ENCODE results near the gene CYP19A1. TPM values are rescaled to one million over a fixed set of nuclear protein-coding genes. Genes with fewer than 3 reads are reported as not detected.

The CYP19A1 gene
- polyA plus RNA-seq, 1 experiment: not detected

GRCh38 chr15:51237816-51238215 lies 100.6 kb downstream of the CYP19A1 start:
- peaks cover 30% of the 10 kb centered on the region for H3K27me3 ChIP-seq (ENCODE audit: control insufficient read depth, insufficient read depth, low read length)
- no peak overlapping the region for H3K4me3 ChIP-seq (ENCODE audit: low read depth, low read length)
- no peak for TF ChIP-seq CTCF (IDR thresholded peaks at IDR 0.05; ENCODE audit: low read depth, low read length)
- no peak for DNase-seq (ENCODE audit: low read depth, low spot score)
- no peak overlapping the region for H3K27ac ChIP-seq (ENCODE audit: low read depth, low read length)
- no peaks in the 10 kb centered on the region for H3K9me3 ChIP-seq (ENCODE audit: control insufficient read depth, insufficient read depth, low read length)
- ChIA-PET POLR2A (no interaction called here), CTCF (interaction anchor here (0.6 to 1.4 kb wide), 5 partner anchors 8 to 166 kb away, joined by 3 to 9 read pairs (median 4); no protein-coding TSS in a partner anchor)

- Histone ChIP-seq H3K9me3 (ENCODE audit: control insufficient read depth, insufficient read depth, low read length) (no peaks in the 10 kb centered on the region), H3K27me3 (ENCODE audit: control insufficient read depth, insufficient read depth, low read length) (peaks cover 32% of the 10 kb centered on the region), H3K4me3 (ENCODE audit: low read depth, low read length) (no peak overlapping the region), H3K27ac (ENCODE audit: low read depth, low read length) (no peak overlapping the region)
- ChIA-PET POLR2A (no interaction called here), CTCF (interaction anchor here (1.1 to 1.6 kb wide), 2 partner anchors 47 to 146 kb away, joined by 4 read pairs; no protein-coding TSS in a partner anchor)
- TF ChIP-seq CTCF (IDR thresholded peaks at IDR 0.05; ENCODE audit: low read depth, low read length): no peak
- no peak for DNase-seq (ENCODE audit: low read depth, low spot score)
These were observed 104.0 kb downstream of the CYP19A1 start for GRCh38 chr15:51234176-51234927.

- DNase-seq (ENCODE audit: low read depth, low spot score): no peak
- Histone ChIP-seq H3K27ac (ENCODE audit: low read depth, low read length) (no peak overlapping the region), H3K9me3 (ENCODE audit: control insufficient read depth, insufficient read depth, low read length) (no peaks in the 10 kb centered on the region), H3K4me3 (ENCODE audit: low read depth, low read length) (no peak overlapping the region), H3K27me3 (ENCODE audit: control insufficient read depth, insufficient read depth, low read length) (peaks cover 23% of the 10 kb centered on the region)
- no peak for TF ChIP-seq CTCF (IDR thresholded peaks at IDR 0.05; ENCODE audit: low read depth, low read length)
- ChIA-PET CTCF (no interaction called here), POLR2A (no interaction called here)
These were observed 105.8 kb downstream of the CYP19A1 start for GRCh38 chr15:51232581-51232980.

GRCh38 chr15:51229907-51230330 lies 108.5 kb downstream of the CYP19A1 start:
- DNase-seq (ENCODE audit: low read depth, low spot score): no peak
- peak; percentile 49 for TF ChIP-seq CTCF (IDR thresholded peaks at IDR 0.05; ENCODE audit: low read depth, low read length)
- POLR2A ChIA-PET: no interaction called here

More at GRCh38 chr15:51229907-51230330, 108.5 kb downstream of the CYP19A1 start:
- CTCF ChIA-PET: interaction anchor here (0.8 to 5.5 kb wide), 21 partner anchors 8 to 269 kb away, joined by 3 to 67 read pairs (median 5); no protein-coding TSS in a partner anchor
- no peak overlapping the region for H3K27ac ChIP-seq (ENCODE audit: low read depth, low read length)
- no peak overlapping the region for H3K4me3 ChIP-seq (ENCODE audit: low read depth, low read length)
- no peaks in the 10 kb centered on the region for H3K9me3 ChIP-seq (ENCODE audit: control insufficient read depth, insufficient read depth, low read length)
- peaks cover 11% of the 10 kb centered on the region for H3K27me3 ChIP-seq (ENCODE audit: control insufficient read depth, insufficient read depth, low read length)
